Neural progenitor cell (in vitro differentiated cells): ENCODE measurements around the gene DNAJC8.

Source experiments
- CTCF ChIP-seq: fragments of 200-600 bp; sonication (generic); IDR thresholded peaks from 2 replicates; pipeline ENCODE4 v1.5.1; 2017; ENCODE audit warnings: antibody characterized with exemption, mild to moderate bottlenecking
- EZH2 ChIP-seq: fragments of 200-600 bp; sonication (generic); IDR thresholded peaks from 2 replicates; pipeline ENCODE4 v1.6.1; 2017; ENCODE audit warnings: antibody characterized with exemption, mild to moderate bottlenecking, moderate library complexity

- TF ChIP-seq CTCF (no peak), EZH2 (no peak)
These were observed 48.1 kb upstream of the DNAJC8 start for GRCh38 chr1:28280977-28281381.
